ENCODE results near the gene RELCH.

Gene RELCH

DNA sequence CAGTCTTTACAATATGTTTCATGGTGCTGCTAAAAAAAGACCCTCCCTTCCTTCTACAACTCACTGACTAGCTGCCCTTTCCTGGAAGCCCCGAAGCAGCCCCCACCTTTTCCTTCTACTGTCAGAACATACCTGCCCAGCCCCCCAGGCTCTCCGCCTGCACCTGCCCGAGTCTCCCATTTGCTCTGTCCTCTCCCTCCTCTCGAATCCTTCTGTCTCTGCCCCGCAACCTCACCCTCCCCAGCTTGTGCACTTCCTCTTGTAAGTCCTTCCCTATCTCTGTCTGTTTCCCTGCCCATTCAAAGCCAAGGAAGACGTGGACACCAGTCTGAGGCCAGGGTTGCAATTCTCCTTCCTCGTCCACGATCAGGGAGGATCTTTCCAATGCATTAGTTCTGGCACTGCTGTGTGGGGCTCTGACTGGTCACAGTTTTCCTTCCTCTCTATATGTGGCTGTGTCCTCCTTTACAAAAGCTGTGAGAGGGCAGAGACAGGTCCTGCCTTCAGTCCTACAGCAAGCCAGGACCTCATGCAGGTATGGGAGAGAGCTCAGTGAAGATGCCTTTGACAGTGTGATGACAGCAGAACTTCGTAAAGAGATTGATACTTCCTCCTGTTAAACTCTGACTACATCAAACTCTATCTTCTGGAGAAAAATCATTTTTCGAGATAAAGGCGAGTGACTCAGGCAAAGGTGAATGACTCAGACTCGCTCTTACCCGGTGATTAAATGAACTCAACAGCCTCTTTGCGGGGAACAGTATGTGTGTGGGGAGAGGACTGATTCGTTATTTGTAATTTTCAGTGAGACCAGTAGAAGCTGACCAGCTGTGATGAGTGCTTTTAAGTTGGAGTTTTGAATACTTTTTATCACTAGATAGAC is 152.3 kb downstream of the RELCH start:
- Mint-ChIP-seq H3K27ac (peak overlapping the region; percentile 95), H3K36me3 (ENCODE audit: low read depth) (peaks cover 44% of the 10 kb centered on the region), H3K4me3 (peak overlapping the region; percentile 80), H3K27me3 (ENCODE audit: low read depth) (no peaks in the 10 kb centered on the region), H3K9me3 (no peaks in the 10 kb centered on the region), H3K4me1 (ENCODE audit: low read depth) (peaks cover 55% of the 10 kb centered on the region)
- peak; percentile 72 for DNase-seq (ENCODE audit: low spot score)

DNA sequence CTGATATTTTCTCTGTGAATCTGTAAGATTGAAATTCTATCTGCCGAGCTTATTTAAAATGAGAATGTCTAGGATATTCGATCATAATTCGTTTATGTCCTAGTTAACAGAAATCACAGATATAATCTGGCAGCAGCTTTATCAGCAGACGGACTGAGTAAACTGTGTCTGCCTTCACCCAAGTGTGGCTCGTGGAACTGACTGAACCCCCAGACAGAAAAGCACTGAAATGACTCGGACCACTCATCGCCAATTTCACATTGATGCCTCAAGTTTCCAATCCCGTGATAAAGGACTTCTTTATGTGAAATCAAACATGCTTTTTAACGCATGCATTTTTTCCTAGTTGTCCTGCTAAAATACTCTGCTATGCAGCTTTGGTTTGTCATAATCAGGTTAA is 153.9 kb downstream of the RELCH start:
- Mint-ChIP-seq H3K27me3 (ENCODE audit: low read depth) (no peaks in the 10 kb centered on the region), H3K4me3 (no peak overlapping the region), H3K9me3 (no peaks in the 10 kb centered on the region), H3K27ac (peak overlapping the region; percentile 56), H3K4me1 (ENCODE audit: low read depth) (peaks cover 66% of the 10 kb centered on the region), H3K36me3 (ENCODE audit: low read depth) (peaks cover 45% of the 10 kb centered on the region)
- no peak for DNase-seq (ENCODE audit: low spot score)

DNA sequence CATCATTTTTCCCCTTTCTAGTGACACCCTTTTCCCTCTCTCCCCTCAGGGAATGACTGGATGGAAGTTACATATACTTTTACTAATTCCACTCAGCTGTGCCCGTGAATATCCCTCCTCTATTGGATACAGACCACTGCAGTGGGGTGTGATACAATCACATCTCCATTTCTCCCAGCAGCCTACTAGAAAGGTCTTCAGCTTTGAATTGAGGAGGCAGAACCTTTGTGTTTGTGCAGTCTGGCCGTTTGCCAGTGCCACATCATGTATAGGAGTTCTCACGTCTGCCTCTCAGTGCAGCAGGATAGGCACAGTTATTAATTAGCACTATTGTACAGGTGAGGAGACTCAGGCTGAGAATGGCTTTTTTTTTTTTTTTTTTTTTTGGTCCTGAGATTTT is 154.4 kb downstream of the RELCH start:
- no peak for DNase-seq (ENCODE audit: low spot score)
- H3K4me3 Mint-ChIP-seq = no peak overlapping the region
- no peaks in the 10 kb centered on the region for H3K9me3 Mint-ChIP-seq
- H3K27ac Mint-ChIP-seq = peak overlapping the region; percentile 33
- peaks cover 66% of the 10 kb centered on the region for H3K4me1 Mint-ChIP-seq (ENCODE audit: low read depth)
- H3K27me3 Mint-ChIP-seq (ENCODE audit: low read depth) = no peaks in the 10 kb centered on the region
- H3K36me3 Mint-ChIP-seq (ENCODE audit: low read depth) = peaks cover 41% of the 10 kb centered on the region

DNA sequence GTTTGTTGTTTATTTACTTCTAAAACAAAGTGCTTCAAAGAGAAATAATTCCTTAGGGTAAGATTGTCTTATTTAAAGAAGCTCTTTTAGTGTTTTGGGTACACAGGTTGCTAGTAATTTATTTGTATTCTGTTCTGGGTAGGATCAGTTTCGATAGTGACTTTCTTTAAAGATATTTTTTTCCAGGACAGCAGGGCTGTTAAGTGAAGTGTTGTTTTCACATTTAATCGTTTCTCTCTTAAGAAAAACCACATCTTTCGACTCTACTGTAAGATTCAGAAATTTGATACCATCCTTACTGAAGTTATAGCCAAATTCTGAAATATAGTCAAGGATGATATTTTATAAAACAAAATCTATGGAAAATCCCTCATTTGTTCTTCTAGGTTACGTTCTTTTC is 155.8 kb downstream of the RELCH start:
- Mint-ChIP-seq H3K4me3 (no peak overlapping the region), H3K27ac (no peak overlapping the region), H3K27me3 (ENCODE audit: low read depth) (no peaks in the 10 kb centered on the region), H3K36me3 (ENCODE audit: low read depth) (peaks cover 37% of the 10 kb centered on the region), H3K9me3 (no peaks in the 10 kb centered on the region), H3K4me1 (ENCODE audit: low read depth) (peaks cover 70% of the 10 kb centered on the region)
- no peak for DNase-seq (ENCODE audit: low spot score)

DNA sequence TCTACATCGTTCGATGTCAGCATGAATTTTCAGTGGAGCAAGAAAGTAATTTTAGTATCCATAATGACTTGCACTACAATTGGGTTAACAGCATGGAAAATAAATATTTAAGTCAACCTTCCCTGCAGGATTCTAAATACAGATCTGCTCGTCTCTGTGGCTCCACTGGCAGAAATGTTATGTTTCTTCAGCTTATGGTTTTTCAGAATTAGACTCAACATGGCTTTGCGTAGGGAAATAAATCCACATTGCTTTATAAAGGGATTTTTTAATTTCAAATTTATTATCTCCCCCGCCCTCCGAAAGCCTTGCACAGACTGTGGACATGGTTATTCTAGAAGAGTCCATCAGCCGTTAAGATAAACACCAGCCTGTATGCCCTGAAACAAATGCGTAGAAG is 156.3 kb downstream of the RELCH start:
- H3K27me3 Mint-ChIP-seq (ENCODE audit: low read depth) = no peaks in the 10 kb centered on the region
- H3K4me3 Mint-ChIP-seq = no peak overlapping the region
- DNase-seq (ENCODE audit: low spot score) = no peak
- H3K36me3 Mint-ChIP-seq (ENCODE audit: low read depth) = peaks cover 40% of the 10 kb centered on the region
- H3K27ac Mint-ChIP-seq = peak overlapping the region; percentile 0
- H3K9me3 Mint-ChIP-seq = no peaks in the 10 kb centered on the region
- peaks cover 69% of the 10 kb centered on the region for H3K4me1 Mint-ChIP-seq (ENCODE audit: low read depth)

DNA sequence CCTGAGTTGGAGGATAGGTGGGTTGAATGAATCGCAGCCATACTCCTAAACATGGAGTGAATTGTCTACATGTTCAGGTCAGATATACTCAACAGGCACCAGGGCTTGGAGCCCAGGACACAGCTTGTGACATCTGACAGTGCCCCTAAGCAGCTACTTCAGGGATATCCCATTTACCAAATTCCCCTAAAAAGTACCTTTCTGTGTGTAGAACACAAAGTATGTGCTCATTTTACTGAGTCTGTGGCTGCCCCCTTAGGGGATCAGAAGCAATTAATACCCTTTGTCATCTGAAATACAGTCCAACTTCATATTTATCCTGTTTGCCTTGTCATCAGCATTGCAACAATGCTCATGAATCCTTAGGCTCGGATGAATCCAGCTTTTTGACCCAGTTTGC is 158.9 kb downstream of the RELCH start:
- H3K27ac Mint-ChIP-seq = no peak overlapping the region

DNA sequence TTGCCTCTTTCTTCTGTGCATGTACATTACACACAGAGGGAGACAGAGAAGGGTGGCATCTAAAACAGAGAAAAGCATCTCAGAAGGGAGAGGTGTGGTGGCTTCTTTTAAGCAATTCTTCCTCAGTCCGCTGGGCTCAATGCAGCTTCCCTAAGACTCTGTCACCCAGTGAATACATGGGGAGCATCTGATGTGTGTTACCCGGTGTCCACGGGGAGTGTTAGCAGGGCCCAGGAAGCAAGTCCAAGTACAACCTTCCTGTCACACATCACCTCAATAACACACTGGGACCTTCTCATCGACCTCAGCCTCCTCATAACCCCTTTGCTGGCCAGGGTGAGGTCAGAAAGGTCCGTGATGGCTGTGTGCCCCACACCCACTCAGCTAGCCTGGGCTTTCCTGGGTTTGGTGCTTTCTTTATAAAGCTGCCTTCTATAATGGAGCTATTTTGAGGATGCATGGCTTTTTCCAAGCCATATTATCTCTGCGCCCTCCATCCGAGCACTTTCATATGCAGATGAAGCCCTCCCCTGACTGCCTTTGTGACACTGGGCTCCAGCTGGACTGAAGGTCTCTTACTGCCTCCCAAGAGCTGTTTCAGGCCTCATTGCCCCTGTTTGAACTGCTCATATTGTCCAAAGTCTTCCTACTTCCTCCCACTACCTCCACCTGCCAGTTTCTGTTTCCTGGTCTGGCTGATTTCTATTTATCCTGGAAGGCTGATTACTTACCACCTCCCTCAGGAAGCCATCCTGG is 159.5 kb downstream of the RELCH start:
- Mint-ChIP-seq H3K9me3 (no peaks in the 10 kb centered on the region), H3K27ac (peak overlapping the region; percentile 91), H3K4me3 (peak overlapping the region; percentile 74), H3K27me3 (ENCODE audit: low read depth) (no peaks in the 10 kb centered on the region), H3K4me1 (ENCODE audit: low read depth) (peaks cover 52% of the 10 kb centered on the region), H3K36me3 (ENCODE audit: low read depth) (peaks cover 37% of the 10 kb centered on the region)
- no peak for DNase-seq (ENCODE audit: low spot score)

More for the DNA sequence above, 158.9 kb downstream of the RELCH start:
- peaks cover 58% of the 10 kb centered on the region for H3K4me1 Mint-ChIP-seq (ENCODE audit: low read depth)
- no peak overlapping the region for H3K4me3 Mint-ChIP-seq
- H3K27me3 Mint-ChIP-seq (ENCODE audit: low read depth) = no peaks in the 10 kb centered on the region
- no peak for DNase-seq (ENCODE audit: low spot score)
- H3K36me3 Mint-ChIP-seq (ENCODE audit: low read depth) = peaks cover 39% of the 10 kb centered on the region
- H3K9me3 Mint-ChIP-seq = no peaks in the 10 kb centered on the region

DNA sequence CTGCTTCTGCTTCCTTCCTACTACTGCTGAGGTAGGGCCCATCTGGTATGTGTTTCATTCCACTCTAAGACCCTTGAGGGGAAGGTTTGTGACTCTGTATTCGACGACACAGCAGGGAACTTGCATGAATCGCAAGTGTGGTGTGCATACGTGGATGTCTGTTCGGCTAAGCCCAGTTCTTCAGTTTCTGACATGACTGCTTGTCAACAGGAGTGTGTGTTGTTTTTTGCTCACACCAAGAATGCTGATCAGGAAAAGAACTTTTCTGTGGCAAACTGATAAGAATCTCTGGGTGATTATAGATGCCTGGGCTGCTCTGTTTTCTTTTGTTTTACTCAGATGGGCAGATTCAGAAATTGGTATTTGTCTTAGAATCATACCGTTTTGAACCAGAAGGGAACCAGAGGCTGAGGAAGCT is 160.0 kb downstream of the RELCH start:
- H3K36me3 Mint-ChIP-seq (ENCODE audit: low read depth) = peaks cover 42% of the 10 kb centered on the region
- H3K27ac Mint-ChIP-seq = peak overlapping the region; percentile 91
- H3K27me3 Mint-ChIP-seq (ENCODE audit: low read depth) = no peaks in the 10 kb centered on the region
- peak overlapping the region; percentile 74 for H3K4me3 Mint-ChIP-seq
- DNase-seq (ENCODE audit: low spot score) = peak; percentile 65
- no peaks in the 10 kb centered on the region for H3K9me3 Mint-ChIP-seq
- peaks cover 51% of the 10 kb centered on the region for H3K4me1 Mint-ChIP-seq (ENCODE audit: low read depth)

DNA sequence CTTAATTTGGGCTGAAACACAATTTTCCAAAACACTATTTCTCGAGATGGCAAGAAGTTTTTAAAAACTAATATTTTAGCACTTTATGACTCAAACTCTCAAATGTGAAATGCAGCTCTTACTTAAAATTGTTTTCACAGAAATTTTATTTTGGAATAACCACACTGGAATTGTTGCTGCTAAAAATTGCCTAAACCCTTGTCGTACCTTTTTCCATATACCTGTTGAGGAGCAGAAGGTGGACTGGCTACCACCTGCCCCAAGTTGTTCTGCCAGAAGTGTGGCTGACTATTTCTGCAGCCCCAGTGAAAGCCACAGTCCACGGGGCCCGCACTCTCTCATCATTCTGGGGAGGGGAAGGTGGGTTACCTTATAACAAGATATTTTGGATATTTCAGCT is 161.4 kb downstream of the RELCH start:
- Mint-ChIP-seq H3K27ac (peak overlapping the region; percentile 71), H3K4me3 (no peak overlapping the region), H3K9me3 (no peaks in the 10 kb centered on the region), H3K27me3 (ENCODE audit: low read depth) (no peaks in the 10 kb centered on the region), H3K36me3 (ENCODE audit: low read depth) (peaks cover 39% of the 10 kb centered on the region), H3K4me1 (ENCODE audit: low read depth) (peaks cover 39% of the 10 kb centered on the region)
- no peak for DNase-seq (ENCODE audit: low spot score)

DNA sequence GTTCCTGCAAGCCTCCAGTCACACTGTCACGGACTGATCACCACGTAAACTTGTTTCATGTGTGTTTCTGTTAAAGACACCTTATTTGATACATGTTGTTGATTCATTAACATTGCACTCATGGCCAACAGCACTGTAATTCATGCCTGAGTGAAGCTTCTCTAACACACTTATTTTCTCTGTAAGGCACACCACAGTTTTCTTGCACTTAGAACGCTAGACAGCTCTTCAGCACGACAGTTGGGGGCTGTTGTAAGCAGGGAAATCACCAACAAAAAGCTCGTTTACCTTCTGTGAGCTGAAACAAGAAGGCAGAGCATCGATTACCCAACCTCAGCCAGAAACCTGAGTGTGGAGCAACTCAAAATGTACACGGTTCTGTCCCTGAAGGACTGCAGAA is 166.1 kb downstream of the RELCH start:
- Mint-ChIP-seq H3K27ac (no peak overlapping the region), H3K36me3 (ENCODE audit: low read depth) (peaks cover 60% of the 10 kb centered on the region), H3K27me3 (ENCODE audit: low read depth) (no peaks in the 10 kb centered on the region), H3K9me3 (no peaks in the 10 kb centered on the region), H3K4me3 (no peak overlapping the region), H3K4me1 (ENCODE audit: low read depth) (peaks cover 19% of the 10 kb centered on the region)
- DNase-seq (ENCODE audit: low spot score) = no peak

DNA sequence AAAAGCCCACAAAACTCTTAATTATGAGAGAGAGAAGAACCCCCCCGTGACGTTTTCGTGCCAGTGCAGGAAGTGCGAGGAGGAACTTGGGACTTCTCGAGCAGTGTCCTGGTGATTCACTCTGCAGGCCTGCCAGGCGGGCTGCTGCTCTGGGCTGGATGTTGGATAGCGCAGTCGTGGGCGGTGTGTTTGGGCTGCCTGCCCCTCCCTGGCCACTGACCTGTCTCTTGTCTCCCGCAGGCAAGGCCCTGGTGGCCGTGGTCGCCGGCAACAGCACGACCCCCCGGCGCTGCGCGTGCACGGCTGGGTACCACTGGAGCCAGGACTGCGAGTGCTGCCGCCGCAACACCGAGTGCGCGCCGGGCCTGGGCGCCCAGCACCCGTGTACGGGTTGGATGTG is 167.1 kb downstream of the RELCH start:
- H3K9me3 Mint-ChIP-seq = no peaks in the 10 kb centered on the region
- H3K27ac Mint-ChIP-seq = no peak overlapping the region
- H3K4me3 Mint-ChIP-seq = no peak overlapping the region
- DNase-seq (ENCODE audit: low spot score) = no peak
- no peaks in the 10 kb centered on the region for H3K27me3 Mint-ChIP-seq (ENCODE audit: low read depth)
- peaks cover 68% of the 10 kb centered on the region for H3K36me3 Mint-ChIP-seq (ENCODE audit: low read depth)
- peaks cover 15% of the 10 kb centered on the region for H3K4me1 Mint-ChIP-seq (ENCODE audit: low read depth)

DNA sequence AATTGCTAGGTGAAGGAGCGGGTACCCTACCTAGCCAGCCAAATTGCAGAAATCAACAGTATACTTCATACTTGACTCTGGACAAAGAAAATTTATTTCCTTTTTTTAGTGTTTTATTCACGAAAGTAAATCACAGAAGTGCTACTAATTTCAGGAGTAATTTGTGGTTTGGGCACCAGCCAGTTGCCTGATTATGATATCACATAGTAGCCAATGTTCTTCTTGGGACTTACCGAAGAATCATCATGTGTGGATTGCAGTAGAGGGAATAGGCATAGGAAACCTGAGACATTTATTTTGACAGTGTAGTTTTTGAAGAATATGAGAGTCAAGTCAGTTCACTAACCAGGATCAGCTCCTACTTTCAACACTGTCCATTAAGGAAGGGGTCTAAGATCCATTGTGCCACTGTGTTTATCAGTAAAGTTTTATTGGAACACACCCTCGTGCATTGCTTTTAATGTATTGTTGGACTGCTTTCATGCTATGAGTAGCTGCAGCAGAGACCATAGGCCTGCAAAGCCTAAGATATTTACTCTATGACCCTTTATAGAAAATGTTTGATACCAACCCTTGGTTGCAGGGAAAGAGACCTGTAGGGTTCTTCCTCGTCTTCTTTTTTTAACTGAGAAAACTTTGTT is 170.1 kb downstream of the RELCH start:
- DNase-seq (ENCODE audit: low spot score) = no peak
- H3K4me1 Mint-ChIP-seq (ENCODE audit: low read depth) = peaks cover 10% of the 10 kb centered on the region
- no peak overlapping the region for H3K27ac Mint-ChIP-seq
- no peaks in the 10 kb centered on the region for H3K9me3 Mint-ChIP-seq
- H3K4me3 Mint-ChIP-seq = no peak overlapping the region
- peaks cover 68% of the 10 kb centered on the region for H3K36me3 Mint-ChIP-seq (ENCODE audit: low read depth)
- no peaks in the 10 kb centered on the region for H3K27me3 Mint-ChIP-seq (ENCODE audit: low read depth)

All from T-helper 2 cell treated with Interferon-gamma antibody and Interleukin-4, amounts not matched to agents 5 μg/mL and 100 μg/mL, for 36 hours (primary cell).